ENCODE data around the gene RPS15. TPM values are rescaled to one million over a fixed set of nuclear protein-coding genes. Genes with fewer than 3 reads are reported as not detected.

RPS15 gene
- total RNA-seq, 2 donors from 2014 or later, result 1,653 to 1,678 TPM

DNA sequence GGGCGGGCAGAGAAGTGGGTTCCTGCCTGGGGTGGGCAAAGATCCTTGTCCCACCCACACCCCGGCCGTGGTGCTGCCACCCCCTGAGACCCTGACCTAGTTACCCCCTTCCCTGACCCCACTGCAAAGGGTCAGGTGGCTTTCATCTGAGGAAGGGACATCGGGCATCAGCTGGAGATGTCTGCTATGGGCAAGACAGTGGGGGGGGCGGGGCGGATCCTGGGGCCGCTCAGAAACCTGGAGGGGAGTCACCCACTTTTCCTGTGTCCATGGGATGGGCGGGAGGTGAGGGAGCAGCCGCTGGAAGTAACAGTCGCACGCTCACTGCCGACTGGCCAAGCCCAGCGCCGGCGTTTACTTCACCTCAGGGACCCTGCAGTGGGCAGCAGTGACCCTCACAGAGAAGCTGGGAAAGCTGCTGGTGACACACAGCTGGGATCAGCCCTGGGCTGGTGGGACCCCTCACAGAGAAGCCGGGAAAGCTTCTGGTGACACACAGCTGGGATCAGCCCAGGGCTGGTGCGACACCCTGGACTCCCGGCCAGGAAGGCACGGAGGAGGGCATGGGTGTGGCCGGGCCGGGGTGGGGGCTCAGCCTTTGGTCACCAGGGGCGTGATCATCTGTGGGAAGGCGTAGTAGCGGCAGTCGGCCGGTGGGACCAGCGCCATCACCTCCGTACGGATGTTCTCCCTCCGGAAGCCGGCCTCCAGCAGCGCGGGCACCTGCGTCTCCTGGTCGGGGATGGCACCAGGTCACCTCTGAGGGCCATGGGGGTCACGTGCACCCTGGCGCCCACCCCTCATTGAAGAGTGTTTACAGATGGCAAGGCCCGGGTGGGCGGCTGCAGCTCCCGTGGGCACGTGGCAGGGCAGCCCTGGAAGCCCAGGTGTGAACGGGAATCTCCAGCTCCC, 41.2 kb upstream of the RPS15 start:
- no peak overlapping the region for H3K4me3 Mint-ChIP-seq
- H3K27me3 Mint-ChIP-seq, result no peaks in the 10 kb centered on the region
- H3K27ac Mint-ChIP-seq, result no peak overlapping the region
- ATAC-seq (no peak), DNase-seq (no peak)
- no peaks in the 10 kb centered on the region for H3K9me3 ChIP-seq (ENCODE audit: control insufficient read depth, low read length, poor library complexity, severe bottlenecking)
- no peaks in the 10 kb centered on the region for H3K36me3 Mint-ChIP-seq (ENCODE audit: low read depth)
- peaks cover 6% of the 10 kb centered on the region for H3K4me1 Mint-ChIP-seq

DNA sequence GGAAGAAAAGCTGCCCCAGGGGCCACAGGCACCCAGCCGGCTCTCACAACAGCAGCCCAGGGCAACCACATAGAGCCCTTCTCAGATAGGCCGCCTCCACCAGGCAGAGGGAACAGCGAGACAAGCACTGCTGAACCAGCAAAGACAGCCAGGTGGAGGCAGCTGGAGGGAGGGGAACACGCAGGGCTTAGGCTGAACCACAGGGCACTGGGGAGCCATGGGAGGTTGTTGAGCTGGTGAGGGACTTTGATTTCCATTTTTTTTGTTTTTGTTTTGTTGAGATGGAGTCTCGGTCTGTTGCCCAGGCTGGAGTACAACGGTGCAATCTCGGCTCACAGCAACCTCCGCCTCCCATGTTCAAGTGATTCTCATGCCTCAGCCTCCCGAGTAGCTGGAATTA, 40.4 kb upstream of the RPS15 start:
- Mint-ChIP-seq H3K27me3 (no peaks in the 10 kb centered on the region), H3K4me1 (peaks cover 9% of the 10 kb centered on the region), H3K36me3 (ENCODE audit: low read depth) (no peaks in the 10 kb centered on the region), H3K4me3 (no peak overlapping the region), H3K27ac (no peak overlapping the region)
- no peak for DNase-seq
- ATAC-seq, result no peak
- no peaks in the 10 kb centered on the region for H3K9me3 ChIP-seq (ENCODE audit: control insufficient read depth, low read length, poor library complexity, severe bottlenecking)

DNA sequence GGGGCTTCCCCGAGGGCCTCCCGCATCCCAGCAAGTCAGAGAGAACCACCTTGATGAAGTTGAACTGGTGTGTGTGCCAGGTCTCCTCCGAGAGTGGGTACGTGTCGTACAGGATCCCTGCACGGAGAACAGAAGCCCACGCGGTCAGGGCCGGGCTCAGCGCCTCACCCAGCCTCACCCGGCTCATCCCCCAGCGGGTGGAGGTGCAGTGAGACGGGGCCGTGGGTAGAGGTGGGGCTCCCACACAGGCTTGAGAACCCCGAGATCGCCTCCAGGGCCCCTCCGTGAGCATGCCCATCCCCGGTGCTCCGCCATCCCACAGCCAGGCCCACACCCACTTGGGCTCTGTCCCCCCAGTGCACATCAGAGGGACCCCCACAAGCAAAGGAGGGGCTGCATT, 39.1 kb upstream of the RPS15 start:
- Mint-ChIP-seq H3K27ac (no peak overlapping the region), H3K36me3 (ENCODE audit: low read depth) (no peaks in the 10 kb centered on the region), H3K27me3 (no peaks in the 10 kb centered on the region), H3K4me1 (peaks cover 10% of the 10 kb centered on the region), H3K4me3 (no peak overlapping the region)
- DNase-seq (no peak), ATAC-seq (no peak)
- H3K9me3 ChIP-seq (ENCODE audit: control insufficient read depth, low read length, poor library complexity, severe bottlenecking), result no peaks in the 10 kb centered on the region

DNA sequence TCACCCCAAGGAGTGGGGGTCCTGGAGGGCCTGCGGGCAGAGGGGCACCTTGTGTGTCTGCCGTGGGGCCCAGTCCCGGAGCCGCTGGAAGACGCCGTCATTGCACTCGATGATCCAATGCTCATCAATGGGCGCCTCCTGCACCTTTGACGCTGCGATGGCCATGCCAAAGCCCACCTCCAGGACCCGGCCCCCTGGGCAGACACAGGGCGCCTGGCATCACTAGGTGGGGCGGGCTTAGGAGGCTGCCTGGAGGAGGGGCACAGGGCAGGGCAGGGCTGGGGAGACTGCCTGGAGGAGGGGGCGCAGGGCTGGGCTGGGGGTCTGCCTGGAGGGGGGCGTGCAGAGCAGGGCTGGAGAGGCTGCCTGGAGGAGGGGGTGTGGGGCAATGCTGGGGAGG, 38.5 kb upstream of the RPS15 start:
- H3K9me3 ChIP-seq (ENCODE audit: control insufficient read depth, low read length, poor library complexity, severe bottlenecking), result no peaks in the 10 kb centered on the region
- no peak for ATAC-seq
- Mint-ChIP-seq H3K36me3 (ENCODE audit: low read depth) (no peaks in the 10 kb centered on the region), H3K27ac (no peak overlapping the region), H3K4me3 (no peak overlapping the region), H3K27me3 (no peaks in the 10 kb centered on the region), H3K4me1 (peaks cover 10% of the 10 kb centered on the region)
- DNase-seq, result no peak

DNA sequence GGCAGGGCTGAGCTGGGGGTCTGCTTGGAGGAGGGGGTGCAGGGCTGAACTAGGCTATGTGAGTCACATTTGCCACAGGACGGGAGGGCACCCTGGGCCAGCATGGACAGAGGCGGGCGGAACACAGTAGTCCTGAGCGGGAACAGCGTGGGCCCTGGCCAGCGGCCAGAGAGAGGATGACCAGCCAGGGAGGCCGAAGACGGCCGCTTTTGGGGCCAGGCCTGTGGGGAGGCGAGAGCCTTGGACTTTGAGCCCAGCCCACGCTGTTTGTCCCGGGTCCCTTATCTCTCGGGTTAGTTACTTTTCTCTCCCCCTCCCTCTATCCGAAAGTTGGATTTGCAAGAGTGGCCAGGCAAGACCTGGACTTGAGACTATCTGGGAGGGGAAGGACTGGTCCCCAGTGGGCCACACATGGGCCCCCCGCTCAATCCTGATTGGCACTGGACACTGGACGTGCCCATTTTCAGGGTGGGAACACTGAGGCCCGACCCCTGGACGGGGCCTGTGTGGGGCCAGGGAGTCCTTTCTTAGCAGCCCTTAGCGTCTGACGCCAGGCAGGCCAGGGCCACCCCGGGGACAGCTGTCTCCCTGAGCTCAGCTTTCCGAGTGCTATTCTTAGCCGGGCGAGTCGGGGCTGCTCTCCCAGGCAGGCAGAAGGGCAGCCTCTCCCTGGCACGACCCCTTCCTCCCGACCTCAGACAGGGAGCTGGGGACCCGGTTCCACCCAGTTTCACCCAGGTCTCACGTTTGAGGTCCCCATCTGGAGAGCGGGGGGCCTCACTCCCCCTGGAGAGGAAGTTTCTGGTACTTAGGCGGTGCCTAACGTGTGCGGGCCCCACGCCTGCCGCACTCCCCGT, 37.7 kb upstream of the RPS15 start:
- Mint-ChIP-seq H3K4me3 (peak overlapping the region; percentile 82), H3K36me3 (ENCODE audit: low read depth) (no peaks in the 10 kb centered on the region), H3K4me1 (peaks cover 10% of the 10 kb centered on the region), H3K27ac (no peak overlapping the region), H3K27me3 (no peaks in the 10 kb centered on the region)
- DNase-seq, result no peak
- ATAC-seq, result peak; percentile 13
- H3K9me3 ChIP-seq (ENCODE audit: control insufficient read depth, low read length, poor library complexity, severe bottlenecking), result no peaks in the 10 kb centered on the region

DNA sequence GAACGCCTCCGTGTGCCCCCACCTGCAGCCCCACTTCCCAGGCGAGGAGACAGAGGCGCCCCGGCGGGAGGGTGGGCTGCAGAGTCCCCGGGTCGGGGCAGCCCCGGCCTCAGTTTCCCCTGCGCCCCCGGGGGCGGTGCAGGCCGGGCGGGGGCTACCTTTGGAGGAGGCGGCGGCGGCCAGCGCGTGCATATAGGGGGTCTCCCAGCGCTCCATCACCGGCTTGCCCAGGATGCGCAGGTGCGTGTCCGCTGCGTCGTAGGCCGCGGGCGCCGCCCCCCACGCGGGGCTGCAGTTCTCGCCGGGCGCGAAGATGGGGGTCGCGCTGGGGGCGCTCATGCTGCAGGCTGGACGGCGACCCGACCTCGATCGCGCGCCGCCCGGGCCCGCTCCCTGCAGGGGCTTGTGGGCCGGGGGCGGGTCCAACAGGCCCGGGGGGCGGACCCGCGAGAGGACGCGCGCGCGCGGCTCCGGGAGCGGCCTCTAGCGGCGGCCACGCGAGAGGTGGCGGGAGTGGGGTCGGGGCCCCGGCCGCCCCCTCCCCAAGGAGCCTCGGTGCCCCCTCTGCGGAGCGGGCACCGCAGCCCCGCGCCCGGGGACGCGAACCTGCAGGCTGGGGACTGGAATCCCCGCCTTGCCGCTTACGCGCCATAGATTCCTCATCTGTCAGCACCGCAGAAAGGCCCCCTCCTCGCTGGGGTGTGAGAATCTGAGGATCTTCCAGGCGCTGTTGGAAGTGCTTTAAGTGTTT, 36.9 kb upstream of the RPS15 start, which contains the start of gene GAMT:
TSS of gene GAMT (minus strand) at position 405 of the 751 bp plus-strand sequence. CDS start at position 339, 66 bp downstream.
- DNase-seq, result peak; percentile 34 to 64 (median 53)
- Mint-ChIP-seq H3K36me3 (ENCODE audit: low read depth) (no peaks in the 10 kb centered on the region), H3K27me3 (no peaks in the 10 kb centered on the region), H3K4me1 (peaks cover 9% of the 10 kb centered on the region), H3K27ac (no peak within 1 kb of the TSS), H3K4me3 (peak within 1 kb of the TSS; percentile 82)
- no peaks in the 10 kb centered on the region for H3K9me3 ChIP-seq (ENCODE audit: control insufficient read depth, low read length, poor library complexity, severe bottlenecking)
- peak; percentile 87 for ATAC-seq

DNA sequence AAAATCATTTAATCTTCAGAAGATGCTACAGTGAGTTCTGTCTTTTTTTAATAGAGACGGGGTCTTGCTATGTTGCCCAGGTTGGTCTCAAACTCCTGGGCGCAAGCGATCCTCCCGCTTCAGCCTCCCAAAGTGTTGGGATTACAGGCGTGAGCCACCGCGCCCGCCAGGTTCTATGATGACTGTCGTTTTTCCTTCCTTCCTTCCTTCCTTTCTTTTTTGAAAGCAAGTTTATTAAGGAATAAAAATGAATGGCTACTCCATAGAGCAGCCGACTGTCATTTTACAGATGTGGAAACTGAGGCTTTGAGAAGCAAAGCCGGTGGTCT, 36.3 kb upstream of the RPS15 start:
- Mint-ChIP-seq H3K27me3 (no peaks in the 10 kb centered on the region), H3K36me3 (ENCODE audit: low read depth) (no peaks in the 10 kb centered on the region), H3K27ac (no peak overlapping the region), H3K4me3 (peak overlapping the region; percentile 69), H3K4me1 (peaks cover 9% of the 10 kb centered on the region)
- no peaks in the 10 kb centered on the region for H3K9me3 ChIP-seq (ENCODE audit: control insufficient read depth, low read length, poor library complexity, severe bottlenecking)
- ATAC-seq, result no peak
- no peak for DNase-seq

DNA sequence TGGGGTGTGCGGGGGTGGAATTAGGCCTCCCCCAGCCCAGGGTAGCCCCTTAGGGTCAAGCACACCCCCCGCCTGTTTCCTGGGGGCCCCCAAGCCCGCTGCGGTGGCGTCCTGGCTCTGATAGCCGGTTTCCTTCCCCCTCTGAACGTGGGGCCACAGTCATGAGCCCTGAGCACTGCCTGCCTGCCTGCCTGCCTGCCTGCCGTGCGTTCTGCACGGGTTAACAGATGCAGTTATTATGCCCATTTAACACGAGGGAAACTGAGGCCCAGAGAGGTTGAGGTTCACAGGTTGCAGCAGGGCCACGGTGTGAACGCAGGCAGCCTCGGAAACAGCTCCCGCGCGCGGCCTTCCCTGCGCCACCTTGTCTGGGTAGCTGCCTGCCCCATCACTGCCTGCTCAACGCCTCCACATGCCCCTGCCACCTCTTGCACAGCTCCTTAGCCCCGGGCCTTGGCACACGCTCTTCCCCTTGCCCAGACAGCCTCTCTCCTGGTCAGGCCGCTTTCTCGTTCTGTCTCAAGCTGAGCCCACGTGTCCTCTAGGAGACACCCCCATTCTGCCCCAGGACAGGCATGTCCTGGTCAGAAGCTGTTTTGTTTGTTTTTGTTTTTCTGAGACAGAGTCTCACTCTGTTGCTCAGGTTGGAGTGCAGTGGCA, 35.7 kb upstream of the RPS15 start:
- Mint-ChIP-seq H3K4me1 (peaks cover 9% of the 10 kb centered on the region), H3K27ac (no peak overlapping the region), H3K36me3 (ENCODE audit: low read depth) (no peaks in the 10 kb centered on the region), H3K4me3 (peak overlapping the region; percentile 82), H3K27me3 (no peaks in the 10 kb centered on the region)
- H3K9me3 ChIP-seq (ENCODE audit: control insufficient read depth, low read length, poor library complexity, severe bottlenecking), result no peaks in the 10 kb centered on the region
- DNase-seq (no peak), ATAC-seq (no peak)

DNA sequence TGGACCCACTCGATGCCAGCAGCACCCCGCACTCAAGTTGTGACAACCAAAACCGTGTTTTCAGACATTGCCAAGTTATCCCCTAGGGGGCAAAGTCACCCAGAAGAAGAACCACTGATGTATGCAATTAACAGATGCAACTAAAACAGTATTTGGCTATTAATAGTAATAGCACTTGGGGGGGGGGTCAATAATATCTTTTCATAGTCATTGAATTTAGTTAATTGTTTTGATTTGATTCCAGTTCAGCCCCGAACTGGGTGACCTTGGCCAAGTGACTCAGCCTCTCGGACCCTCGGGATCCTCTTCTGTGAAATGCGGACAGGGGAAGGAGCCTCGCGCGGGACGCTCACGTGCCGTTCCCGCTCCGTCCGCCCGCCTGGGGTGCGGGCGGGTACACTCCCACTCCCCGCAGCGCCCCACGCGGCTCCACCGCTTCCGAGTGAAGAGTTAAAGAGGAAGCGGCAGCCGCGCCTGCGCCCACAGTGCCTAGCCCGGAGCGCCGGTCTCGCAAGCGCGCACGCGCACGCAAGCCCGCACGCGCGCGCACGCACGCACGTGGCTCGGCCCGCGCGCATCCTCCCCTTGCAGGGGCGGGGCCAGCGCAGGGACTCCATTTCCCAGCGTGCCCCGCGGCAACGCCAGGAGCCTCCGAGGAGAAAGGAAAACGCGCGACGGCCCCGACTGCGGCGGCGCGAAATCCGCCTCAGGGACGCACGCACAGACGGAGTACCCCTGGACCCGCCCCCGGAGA, 31.2 kb upstream of the RPS15 start:
- H3K9me3 ChIP-seq (ENCODE audit: control insufficient read depth, low read length, poor library complexity, severe bottlenecking), result no peaks in the 10 kb centered on the region
- Mint-ChIP-seq H3K27ac (no peak overlapping the region), H3K27me3 (no peaks in the 10 kb centered on the region), H3K4me1 (peaks cover 34% of the 10 kb centered on the region), H3K4me3 (peak overlapping the region; percentile 84), H3K36me3 (ENCODE audit: low read depth) (peaks cover 2% of the 10 kb centered on the region)
- peak; percentile 99 for DNase-seq
- ATAC-seq, result peak; percentile 86

DNA sequence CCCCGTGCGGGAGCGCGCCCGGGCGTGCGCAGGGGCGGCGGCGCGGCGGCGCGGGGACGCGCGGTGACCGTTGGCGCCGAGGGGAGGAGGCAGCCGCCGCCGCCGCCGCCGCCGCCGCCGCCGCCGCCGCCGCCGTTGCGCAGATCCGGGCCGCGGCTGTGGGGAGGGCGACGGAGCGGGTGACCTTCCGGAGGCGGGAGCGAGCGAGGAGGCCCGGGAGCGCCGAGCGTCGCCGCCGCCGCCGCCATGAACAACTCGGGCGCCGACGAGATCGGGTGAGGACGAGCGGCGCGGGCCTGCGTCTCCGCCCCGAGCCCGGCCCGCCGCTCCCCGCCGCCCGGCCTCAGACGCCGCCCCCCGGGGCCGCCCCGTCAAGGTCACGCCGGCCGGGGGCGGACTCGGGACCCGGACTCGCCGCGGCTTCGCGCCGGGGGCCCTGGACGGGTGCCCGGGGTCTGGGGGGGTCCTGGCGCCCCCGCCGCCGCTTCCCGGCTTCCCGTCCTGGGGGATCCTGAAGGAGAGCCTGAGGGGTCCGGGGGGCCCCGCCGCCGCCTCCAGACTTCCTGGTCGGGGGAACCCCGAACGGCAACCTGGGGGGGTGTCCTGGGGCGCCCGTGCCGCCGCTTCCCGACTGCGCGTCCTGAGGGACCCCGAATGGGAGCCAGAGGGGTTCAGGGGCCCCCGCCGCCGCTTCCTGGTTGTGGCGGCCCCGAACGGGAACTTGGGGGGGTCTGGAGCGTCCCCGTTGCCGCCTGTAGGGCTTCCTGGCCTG, 30.5 kb upstream of the RPS15 start, which contains the start of gene DAZAP1:
TSS of gene DAZAP1 (plus strand) at position 59 of the 772 bp plus-strand sequence. CDS start at position 247, 188 bp downstream.
- peak within 1 kb of the TSS; percentile 94 for H3K4me3 Mint-ChIP-seq
- peaks cover 2% of the 10 kb centered on the region for H3K36me3 Mint-ChIP-seq (ENCODE audit: low read depth)
- peak; percentile 42 to 44 (median 43) for DNase-seq
- H3K9me3 ChIP-seq (ENCODE audit: control insufficient read depth, low read length, poor library complexity, severe bottlenecking), result no peaks in the 10 kb centered on the region
- ATAC-seq, result peak; percentile 33
- no peaks in the 10 kb centered on the region for H3K27me3 Mint-ChIP-seq
- peak within 1 kb of the TSS; percentile 96 for H3K27ac Mint-ChIP-seq
- H3K4me1 Mint-ChIP-seq, result peaks cover 38% of the 10 kb centered on the region

DNA sequence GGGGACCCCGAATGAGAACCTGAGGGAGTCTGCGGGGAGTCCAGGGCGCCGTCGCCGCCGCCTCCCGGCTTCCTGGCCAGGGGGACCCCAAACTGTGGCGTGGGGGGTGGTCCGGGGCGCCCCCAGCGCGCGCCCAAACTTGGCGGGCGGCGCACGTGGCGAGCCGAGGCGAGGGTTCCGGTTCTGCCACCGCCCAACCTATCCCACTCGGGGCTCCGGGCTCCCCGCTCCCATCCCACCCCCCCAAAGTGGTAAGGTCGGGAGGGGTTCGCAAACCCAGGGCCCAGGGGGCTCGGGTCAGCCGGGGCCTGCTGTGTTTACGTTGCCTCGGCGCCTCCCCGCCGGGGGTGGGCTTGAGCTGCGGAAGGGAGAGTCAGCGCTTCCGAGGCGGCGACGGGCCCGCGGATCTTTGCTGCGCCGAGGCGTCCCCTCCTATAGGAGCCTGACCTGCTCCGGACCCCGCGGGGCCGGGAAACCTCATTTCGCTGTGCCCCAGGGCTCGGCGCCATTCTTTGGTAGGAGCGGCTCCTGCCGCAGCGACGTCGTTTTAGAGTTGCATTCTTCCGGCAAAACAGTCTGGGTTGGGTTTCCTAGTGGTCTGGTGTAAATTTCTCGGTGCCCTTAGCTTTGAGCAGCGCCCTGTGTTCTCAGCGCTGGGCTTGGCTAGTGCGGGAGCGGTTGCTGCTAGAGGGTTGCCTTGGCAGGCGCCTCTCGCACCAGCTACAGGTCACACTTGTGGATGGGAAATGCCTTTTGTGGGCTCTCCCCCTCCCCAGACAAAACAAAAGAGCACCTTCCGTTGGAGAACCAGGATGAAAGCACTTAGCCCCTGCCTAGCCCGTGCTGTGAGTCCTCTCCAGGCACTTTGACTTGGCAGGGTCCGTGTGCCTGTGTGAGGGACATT, 29.6 kb upstream of the RPS15 start:
- ATAC-seq, result peak; percentile 32
- Mint-ChIP-seq H3K36me3 (ENCODE audit: low read depth) (peaks cover 2% of the 10 kb centered on the region), H3K27me3 (no peaks in the 10 kb centered on the region), H3K27ac (peak overlapping the region; percentile 96), H3K4me3 (peak overlapping the region; percentile 94), H3K4me1 (peaks cover 44% of the 10 kb centered on the region)
- DNase-seq, result peak; percentile 35 to 57 (median 37)
- H3K9me3 ChIP-seq (ENCODE audit: control insufficient read depth, low read length, poor library complexity, severe bottlenecking), result no peaks in the 10 kb centered on the region

Measured in T-helper 17 cell (primary cell).